K562 (cell line): ENCODE results near the gene CD248. TPM values are rescaled to one million over a fixed set of nuclear protein-coding genes. Genes with fewer than 3 reads are reported as not detected.

Experiments used
- ETV1 ChIP-seq: fragments of 450-650 bp; conservative IDR thresholded peaks from 2 replicates; pipeline ENCODE4 v1.6.1; 2016; ENCODE audit warnings: missing genetic modification characterization, control low read depth, low read depth, missing compliant biosample characterization
- FUS ChIP-seq: fragments of 200-400 bp; formaldehyde crosslinking; optimal IDR thresholded peaks from 2 replicates; pipeline ENCODE3; 2017; ENCODE audit warnings: low read depth, low read length
- GABPB2 ChIP-seq: fragments of 250-450 bp; sonication (Bioruptor Pico); conservative IDR thresholded peaks from 2 replicates; pipeline ENCODE4 v1.5.1; 2021; ENCODE audit warnings: mild to moderate bottlenecking
- GATA2 ChIP-seq: sonication (generic); formaldehyde crosslinking; IDR thresholded peaks from 2 replicates; pipeline ENCODE4 v1.4.0; 2020; ENCODE audit warnings: mild to moderate bottlenecking, missing genetic modification reagents
- HCFC1 ChIP-seq: IDR thresholded peaks from 2 replicates; pipeline ENCODE4 v1.6.1; 2012; ENCODE audit warnings: low read depth, low read length, improper control_type of control experiment
- HDAC1 ChIP-seq, 2 experiments: fragments of 450-650 bp; IDR thresholded peaks; 2 replicates each; pipeline ENCODE4 v1.6.1; 2016 to 2017; ENCODE audit warnings: inconsistent platforms in 1 of 2, mild to moderate bottlenecking in 1 of 2, moderate library complexity in 1 of 2
- IRF1 ChIP-seq: sonication (generic); formaldehyde crosslinking; IDR thresholded peaks from 2 replicates; pipeline ENCODE4 v1.8.0; 2022; ENCODE audit warnings: missing genetic modification reagents, mild to moderate bottlenecking, borderline replicate concordance
- MYNN ChIP-seq, 2 experiments: sonication (generic); formaldehyde crosslinking in 1 of 2; IDR thresholded peaks; 2 replicates each; pipeline versions ENCODE4 v1.5.0 to v1.6.1; 2016 to 2020; ENCODE audit warnings: antibody characterized with exemption in 1 of 2, missing genetic modification reagents in 1 of 2
- NCOR1 ChIP-seq: fragments of 450-650 bp; IDR thresholded peaks from 2 replicates; pipeline ENCODE4 v1.6.1; 2016; ENCODE audit warnings: mild to moderate bottlenecking, moderate library complexity
- NELFE ChIP-seq: IDR thresholded peaks from 2 replicates; pipeline ENCODE4 v1.6.1; 2011; ENCODE audit warnings: mild to moderate bottlenecking; ENCODE audit not compliant: insufficient read depth, insufficient read length
- POLR2A ChIP-seq: fragments of 450-650 bp; conservative IDR thresholded peaks from 2 replicates; pipeline ENCODE4 v1.6.1; 2016
- POLR2AphosphoS2 ChIP-seq: IDR thresholded peaks from 2 replicates; pipeline ENCODE4 v1.6.1; 2012; ENCODE audit warnings: low read length, improper control_type of control experiment
- POLR2G ChIP-seq: fragments of 200-400 bp; formaldehyde crosslinking; IDR thresholded peaks from 2 replicates; pipeline ENCODE4 v1.6.1; 2017; ENCODE audit warnings: low read depth, mild to moderate bottlenecking, antibody characterized with exemption, low read length, moderate library complexity
- RFX1 ChIP-seq: fragments of 450-650 bp; IDR thresholded peaks from 2 replicates; pipeline ENCODE4 v1.6.1; 2016; ENCODE audit warnings: mild to moderate bottlenecking, moderate library complexity
- TFAP4 ChIP-seq: sonication (generic); formaldehyde crosslinking; IDR thresholded peaks from 2 replicates; pipeline ENCODE4 v1.8.0; 2022; ENCODE audit warnings: missing genetic modification reagents, mild to moderate bottlenecking, moderate library complexity, borderline replicate concordance
- ZNF12 ChIP-seq: sonication (generic); formaldehyde crosslinking; IDR thresholded peaks from 2 replicates; pipeline ENCODE4 v1.4.0; 2020; ENCODE audit warnings: mild to moderate bottlenecking, missing genetic modification reagents
- ZNF121 ChIP-seq: sonication (generic); formaldehyde crosslinking; conservative IDR thresholded peaks from 2 replicates; pipeline ENCODE4 v1.8.0; 2022; ENCODE audit warnings: missing genetic modification reagents
- ZNF263 ChIP-seq: sonication (generic); formaldehyde crosslinking; IDR thresholded peaks from 2 replicates; pipeline ENCODE4 v1.8.0; 2022; ENCODE audit warnings: mild to moderate bottlenecking, missing genetic modification reagents, borderline replicate concordance
- polyA plus RNA-seq, 8 experiments: library from polyadenylated mRNA; depleted of rRNA in 4 of 8; stranded (reverse) in 5 of 8; unstranded in 3 of 8; fragments of >200 nt; fragmentation: Nextera tagmentation in 2 of 8; fragmentation: Illumina TruSeq in 1 of 8; extraction: Ambion mirVana in 2 of 8; extraction: Trizol in 1 of 8; gene quantifications; 2 replicates each; pipeline versions ENCODE4 v1.2.1 to v1.2.3, GENCODE V29; 2011 to 2014; ENCODE audit warnings: inconsistent platforms in 1 of 8, missing spikeins in 1 of 8
- total RNA-seq, 7 experiments: library from RNA; depleted of rRNA in 6 of 7; stranded (reverse); fragments of >200 nt in 6 of 7; fragmentation: Illumina TruSeq in 2 of 7; extraction: Trizol in 2 of 7; gene quantifications; 2 replicates each; pipeline versions ENCODE4 v1.2.1 to v1.2.3, GENCODE V29; 2011 to 2021; ENCODE audit warnings: low replicate concordance in 1 of 7

CD248 gene
- total and polyA plus RNA-seq, 9 of the 15 experiments (the other 6 are each of a cell fraction or from before 2014, with no cell fraction given) = 0.09 TPM; not detected in 8

GRCh38 chr11:66365711-66366619, 49.1 kb upstream of the CD248 start (continued):
- TF ChIP-seq NELFE (no peak), GATA2 (CRISPR knock-in tag) (no peak), TFAP4 (CRISPR knock-in tag) (peak; percentile 39; the same call in 1 of the 2 replicates), GABPB2 (CRISPR knock-in tag) (no peak), NCOR1 (no peak), HCFC1 (no peak), MYNN (IDR thresholded peaks at IDR 0.05) (peak; percentile 53; the same call in 1 of the 2 replicates), MYNN (CRISPR knock-in tag; IDR thresholded peaks at IDR 0.05) (no peak), FUS (no peak), ZNF12 (CRISPR knock-in tag) (no peak), POLR2G (peak; percentile 65), ZNF121 (CRISPR knock-in tag) (no peak), IRF1 (no peak), ETV1 (tag) (no peak), HDAC1 (IDR thresholded peaks at IDR 0.05) (no peak), ZNF263 (CRISPR knock-in tag) (no peak), POLR2AphosphoS2 (peak; percentile 79; the same call in 1 of the 2 replicates), POLR2A (peak; percentile 63), RFX1 (no peak)
